ENCODE results near the gene TCN2.

The TCN2 gene

DNA sequence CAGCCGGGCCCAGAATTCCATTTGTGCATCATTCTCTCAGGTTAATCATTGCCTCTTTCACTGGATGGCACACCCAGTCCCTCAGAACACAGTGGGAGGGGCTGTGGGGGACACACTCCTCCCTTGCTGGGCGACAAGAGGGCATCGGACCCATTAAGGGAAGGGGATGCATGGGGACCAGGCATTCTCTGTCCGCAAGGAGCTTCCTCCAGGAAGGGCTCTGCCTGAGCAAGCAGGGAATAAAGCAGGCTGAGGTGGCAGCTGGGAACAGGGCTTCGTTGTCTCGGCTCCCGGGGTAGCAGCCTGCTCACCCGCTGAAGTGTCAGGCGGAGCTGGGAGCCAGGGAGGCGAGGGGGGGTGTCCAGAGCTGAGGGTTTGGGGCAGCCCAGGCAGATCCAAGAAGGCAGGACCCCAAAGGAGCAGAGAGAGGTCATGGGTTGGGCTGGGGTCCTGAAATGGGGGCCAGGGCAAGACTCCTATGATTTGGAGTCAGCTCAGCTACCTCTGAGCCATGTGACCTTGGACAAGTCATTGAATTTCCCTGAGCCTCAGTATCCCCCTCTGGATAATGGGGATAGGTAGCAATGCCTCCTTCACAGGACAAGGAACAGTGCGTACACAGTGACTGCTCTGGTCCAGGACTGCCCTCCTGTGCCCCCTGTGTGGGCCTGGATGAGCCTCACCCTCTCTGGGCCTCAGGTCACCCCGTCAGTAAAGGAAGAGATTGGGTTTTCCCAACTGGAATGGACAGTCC lies 34.0 kb upstream of the TCN2 start:
- TF ChIP-seq, protein P1, sequence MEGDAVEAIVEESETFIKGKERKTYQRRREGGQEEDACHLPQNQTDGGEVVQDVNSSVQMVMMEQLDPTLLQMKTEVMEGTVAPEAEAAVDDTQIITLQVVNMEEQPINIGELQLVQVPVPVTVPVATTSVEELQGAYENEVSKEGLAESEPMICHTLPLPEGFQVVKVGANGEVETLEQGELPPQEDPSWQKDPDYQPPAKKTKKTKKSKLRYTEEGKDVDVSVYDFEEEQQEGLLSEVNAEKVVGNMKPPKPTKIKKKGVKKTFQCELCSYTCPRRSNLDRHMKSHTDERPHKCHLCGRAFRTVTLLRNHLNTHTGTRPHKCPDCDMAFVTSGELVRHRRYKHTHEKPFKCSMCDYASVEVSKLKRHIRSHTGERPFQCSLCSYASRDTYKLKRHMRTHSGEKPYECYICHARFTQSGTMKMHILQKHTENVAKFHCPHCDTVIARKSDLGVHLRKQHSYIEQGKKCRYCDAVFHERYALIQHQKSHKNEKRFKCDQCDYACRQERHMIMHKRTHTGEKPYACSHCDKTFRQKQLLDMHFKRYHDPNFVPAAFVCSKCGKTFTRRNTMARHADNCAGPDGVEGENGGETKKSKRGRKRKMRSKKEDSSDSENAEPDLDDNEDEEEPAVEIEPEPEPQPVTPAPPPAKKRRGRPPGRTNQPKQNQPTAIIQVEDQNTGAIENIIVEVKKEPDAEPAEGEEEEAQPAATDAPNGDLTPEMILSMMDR (IDR thresholded peaks at IDR 0.05; ENCODE audit: insufficient read depth, missing control alignments) = no peak
- DNase-seq (ENCODE audit: insufficient read length, low spot score) (no peak), FAIRE-seq (no peak)

DNA sequence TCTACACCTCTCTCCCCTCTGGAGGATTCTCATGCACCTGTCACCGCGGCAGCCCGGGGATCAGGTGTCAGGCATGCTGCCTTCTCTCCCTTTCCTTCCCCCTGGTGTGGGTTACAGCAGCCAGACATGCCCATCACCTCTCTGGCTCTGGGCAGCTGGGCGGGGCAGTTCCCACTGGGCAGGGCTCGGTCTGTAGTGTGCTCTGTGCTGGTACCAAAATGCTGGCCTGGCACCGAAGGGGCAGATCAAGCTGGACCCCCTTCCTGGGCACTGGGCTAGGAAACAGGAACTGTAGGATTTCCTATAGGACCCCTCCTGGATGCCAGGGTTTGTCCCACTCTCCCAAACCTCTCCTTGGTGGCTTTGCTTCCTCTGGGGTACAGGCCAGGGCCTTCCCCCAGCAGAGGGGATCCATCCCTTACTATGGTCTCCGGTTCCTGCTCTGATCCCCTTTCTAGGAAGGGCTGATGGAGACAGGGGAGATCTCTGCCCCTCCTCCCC lies 33.3 kb upstream of the TCN2 start:
- FAIRE-seq (no peak), DNase-seq (ENCODE audit: insufficient read length, low spot score) (no peak)
- TF ChIP-seq, protein P1 (IDR thresholded peaks at IDR 0.05; ENCODE audit: insufficient read depth, missing control alignments) = no peak

DNA sequence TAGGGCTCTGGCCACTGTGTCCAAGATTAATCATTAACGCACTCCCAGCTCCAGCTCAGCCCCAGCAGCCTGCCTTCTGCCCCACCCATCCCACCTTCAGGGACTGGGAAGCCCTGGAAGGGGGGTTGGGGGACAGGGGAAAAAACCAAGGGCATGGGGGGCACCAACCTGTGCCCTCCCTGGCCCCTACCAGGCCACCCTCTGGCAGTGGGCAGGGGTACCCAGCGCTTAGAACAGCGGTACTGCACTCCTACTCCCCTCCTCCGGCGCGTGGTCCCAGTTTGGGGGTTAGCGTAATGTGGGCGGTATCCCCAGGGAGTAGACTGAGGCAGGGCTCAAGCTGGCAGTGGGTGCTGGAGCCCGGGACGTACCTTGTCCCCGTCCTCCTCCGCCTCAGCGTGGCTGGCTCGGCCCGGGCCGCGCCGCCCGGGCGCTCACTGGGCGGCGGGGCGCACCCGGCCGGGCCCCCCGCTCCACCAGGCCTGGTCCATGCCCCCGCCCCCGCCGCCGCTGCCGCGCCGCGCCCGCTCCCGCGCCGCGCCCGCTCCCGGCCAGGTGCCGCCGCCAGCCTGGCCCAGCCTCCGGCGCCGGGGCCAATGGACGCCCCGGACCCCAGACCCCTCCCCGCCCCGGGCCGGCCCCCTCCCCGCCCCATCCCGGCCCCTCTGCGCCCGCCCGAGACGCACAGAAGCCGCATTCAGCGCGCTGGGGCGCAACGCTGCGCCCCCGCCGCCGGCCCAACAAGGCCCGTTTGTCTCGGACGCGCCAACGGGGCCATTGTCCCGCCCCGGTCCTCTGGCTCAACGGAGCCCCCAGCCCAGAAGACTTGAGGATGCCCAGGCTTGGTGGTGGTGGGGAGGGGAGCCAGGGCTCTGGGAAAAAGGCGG lies 32.6 kb upstream of the TCN2 start, which contains the start of gene GAL3ST1:
Gene GAL3ST1, minus strand, starts transcription at position 571 of the 887 bp plus-strand sequence. CDS start 17,273 bp downstream, outside the sequence.
- no peak for FAIRE-seq
- TF ChIP-seq, protein P1 (IDR thresholded peaks at IDR 0.05; ENCODE audit: insufficient read depth, missing control alignments) = no peak
- DNase-seq (ENCODE audit: insufficient read length, low spot score) = no peak

DNA sequence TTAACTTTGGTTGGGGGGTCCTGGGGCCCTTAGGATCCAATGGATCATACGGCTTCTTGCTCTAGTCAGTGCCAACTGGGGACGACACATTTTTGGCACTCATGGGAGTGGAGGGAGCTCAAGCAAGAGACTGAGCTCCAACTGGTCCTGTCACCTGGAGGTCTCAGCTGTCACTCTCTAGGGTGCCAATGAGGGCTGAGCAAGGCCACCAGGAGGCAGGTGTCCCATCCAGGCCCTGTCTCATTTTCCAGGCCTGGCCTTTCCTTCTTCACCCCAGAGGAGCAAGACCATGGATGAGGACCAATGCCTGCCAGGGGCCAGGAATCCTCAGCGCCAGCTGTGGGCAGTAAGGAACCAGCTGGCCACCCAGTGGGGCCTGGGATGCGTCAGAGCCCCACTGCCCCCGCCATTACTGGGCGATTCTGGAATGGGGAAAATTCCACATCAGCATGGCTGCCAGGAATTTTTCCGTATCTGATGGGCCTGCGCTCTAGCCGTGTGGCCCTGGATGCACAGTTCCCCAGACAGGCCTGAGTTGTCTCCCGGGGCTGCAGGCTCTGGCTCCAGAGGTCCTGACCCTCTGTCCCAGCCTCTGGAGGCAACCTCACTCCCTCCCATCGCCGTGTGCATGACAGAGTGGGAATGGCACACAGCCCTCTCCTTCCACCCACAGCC lies 31.8 kb upstream of the TCN2 start:
- DNase-seq (ENCODE audit: insufficient read length, low spot score) (no peak), FAIRE-seq (no peak)
- TF ChIP-seq, protein P1 (IDR thresholded peaks at IDR 0.05; ENCODE audit: insufficient read depth, missing control alignments) = no peak

DNA sequence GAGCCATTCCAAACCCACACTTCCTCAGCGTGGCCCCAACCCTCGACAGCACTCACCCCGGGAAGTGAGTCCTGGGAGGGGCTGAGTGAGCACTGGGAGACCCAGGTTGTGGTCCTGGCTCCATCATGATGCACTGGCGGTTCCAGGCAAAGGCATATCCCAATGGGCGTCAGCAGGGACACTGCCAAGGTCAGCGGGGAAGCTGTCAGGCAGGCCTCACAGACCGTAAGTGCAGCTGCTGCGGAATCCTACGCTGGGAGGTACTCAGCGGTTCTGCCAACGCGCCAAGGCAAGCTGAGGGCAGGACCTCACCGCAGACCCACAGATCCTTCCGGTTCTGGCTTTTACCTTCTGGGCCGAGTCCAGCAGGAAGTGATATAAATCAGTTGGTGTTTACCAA lies 31.1 kb upstream of the TCN2 start:
- DNase-seq (ENCODE audit: insufficient read length, low spot score) (no peak), FAIRE-seq (no peak)
- TF ChIP-seq, protein P1 (IDR thresholded peaks at IDR 0.05; ENCODE audit: insufficient read depth, missing control alignments) = no peak

DNA sequence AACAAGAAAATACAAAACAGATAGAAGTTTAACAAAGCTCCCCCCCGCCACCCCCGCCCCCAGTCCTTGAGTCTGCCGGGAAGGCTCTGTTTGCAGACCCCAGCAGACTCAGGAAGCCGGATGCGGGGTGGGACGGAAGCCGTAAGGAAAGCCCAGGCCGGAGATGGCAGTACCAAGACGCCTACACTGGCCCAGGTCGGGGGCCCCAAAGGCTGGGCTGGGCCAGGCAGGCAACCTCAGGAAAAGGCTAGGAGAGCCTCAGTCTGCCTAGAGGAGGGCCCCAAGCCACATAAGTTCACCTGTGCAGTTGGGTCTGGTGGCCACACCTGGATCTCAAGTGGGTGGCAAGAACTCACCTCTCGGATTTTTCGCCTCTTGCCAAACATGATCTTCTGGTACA lies 28.5 kb upstream of the TCN2 start:
- DNase-seq (ENCODE audit: insufficient read length, low spot score) (no peak), FAIRE-seq (no peak)
- TF ChIP-seq, protein P1 (IDR thresholded peaks at IDR 0.05; ENCODE audit: insufficient read depth, missing control alignments) = no peak
